Measurements from ENCODE around the gene DDX25.

DDX25 gene

GRCh38 chr11:125950696-125951651 is 46.7 kb downstream of the DDX25 start:
- H3K4me3 ChIP-seq (ENCODE audit: low read length in 2 of 2): no peak overlapping the region
- no peak overlapping the region for H3K4ac ChIP-seq (ENCODE audit: low read length)
- H3K18ac ChIP-seq (ENCODE audit: low read length): peak overlapping the region; percentile 79
- no peak overlapping the region for H2BK15ac ChIP-seq (ENCODE audit: low read length)
- H3K14ac ChIP-seq (ENCODE audit: low read length): no peak overlapping the region
- H3K4me1 ChIP-seq (ENCODE audit: control insufficient read depth in 2 of 2, insufficient read depth in 1 of 2, low read depth in 1 of 2, low read length in 2 of 2): peaks cover 0 to 7% of the 10 kb centered on the region in 2 donors
- no peak overlapping the region for H4K8ac ChIP-seq (ENCODE audit: low read depth, low read length)
- H3K4me2 ChIP-seq (ENCODE audit: insufficient read depth, low read length, poor library complexity, severe bottlenecking): no peak overlapping the region
- peak overlapping the region; percentile 83 for H3K23ac ChIP-seq (ENCODE audit: low read depth, low read length, poor library complexity)
- DNase-seq (ENCODE audit: low spot score): no peak
- H3K27me3 ChIP-seq (ENCODE audit: control insufficient read depth in 3 of 3, insufficient read depth in 3 of 3, low read depth in 1 of 3, low read length in 3 of 3): no peaks in the 10 kb centered on the region
- peak overlapping the region; percentile 16 for H2BK12ac ChIP-seq (ENCODE audit: low read length)
- H2BK5ac ChIP-seq (ENCODE audit: low read length): no peak overlapping the region
- H3K9ac ChIP-seq (ENCODE audit: low read depth, low read length, poor library complexity): peak overlapping the region; percentile 18
- WGBS, 2 donors (ENCODE audit: extremely low coverage in 2 of 2, insufficient read length in 2 of 2, insufficient replicate concordance in 1 of 2): no CpG with 5 or more reads among the region's 15 CpGs
- H4K91ac ChIP-seq (ENCODE audit: low read depth, low read length, poor library complexity): no peak overlapping the region
- no peak overlapping the region for H2AFZ ChIP-seq (ENCODE audit: low read length)
- no peak overlapping the region for H3K27ac ChIP-seq (replicated peaks; ENCODE audit: low read length)
- H2AK5ac ChIP-seq (ENCODE audit: low read depth, low read length): no peak overlapping the region
- no peak overlapping the region for H2BK120ac ChIP-seq (ENCODE audit: low read depth, low read length)
- H3K79me1 ChIP-seq (ENCODE audit: low read depth, low read length): no peaks in the 10 kb centered on the region
- H3K9me3 ChIP-seq (replicated peaks in 1 of 2; ENCODE audit: control insufficient read depth in 2 of 2, insufficient read depth in 1 of 2, low read depth in 1 of 2, low read length in 2 of 2): no peaks in the 10 kb centered on the region
- H3K36me3 ChIP-seq (replicated peaks in 1 of 2; ENCODE audit: control insufficient read depth in 2 of 2, insufficient read depth in 2 of 2, low read length in 2 of 2): peaks cover 0 to 5% of the 10 kb centered on the region in 2 donors

DNA sequence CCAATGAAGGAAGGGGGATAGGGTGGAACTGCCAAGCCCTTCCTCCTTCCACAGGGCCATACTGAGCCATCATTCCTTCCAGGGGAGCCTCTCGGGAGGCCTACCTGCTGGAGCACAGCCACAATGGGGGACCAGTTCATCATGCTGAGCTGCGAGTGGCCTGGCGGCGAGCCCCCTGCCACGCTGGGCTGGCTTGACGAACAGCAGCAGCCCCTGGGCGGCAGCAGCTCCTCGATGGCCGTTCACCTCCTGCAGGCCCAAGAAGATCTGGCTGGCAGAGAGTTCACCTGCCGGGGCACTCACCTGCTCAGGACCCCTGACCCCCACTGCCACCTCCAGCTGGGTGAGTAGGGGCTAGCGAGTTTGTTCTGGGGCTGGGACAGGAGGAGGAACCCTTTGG is 47.4 kb downstream of the DDX25 start:
- Histone ChIP-seq H3K4me1 (ENCODE audit: control insufficient read depth in 2 of 2, insufficient read depth in 1 of 2, low read depth in 1 of 2, low read length in 2 of 2) (peaks cover 0 to 7% of the 10 kb centered on the region in 2 donors), H3K79me1 (ENCODE audit: low read depth, low read length) (no peaks in the 10 kb centered on the region), H3K23ac (ENCODE audit: low read depth, low read length, poor library complexity) (peak overlapping the region; percentile 92), H3K27ac (replicated peaks; ENCODE audit: low read length) (no peak overlapping the region), H4K91ac (ENCODE audit: low read depth, low read length, poor library complexity) (no peak overlapping the region), H2BK120ac (ENCODE audit: low read depth, low read length) (no peak overlapping the region), H2BK5ac (ENCODE audit: low read length) (no peak overlapping the region), H3K27me3 (ENCODE audit: control insufficient read depth in 3 of 3, insufficient read depth in 3 of 3, low read depth in 1 of 3, low read length in 3 of 3) (no peaks in the 10 kb centered on the region), H3K14ac (ENCODE audit: low read length) (no peak overlapping the region), H4K8ac (ENCODE audit: low read depth, low read length) (no peak overlapping the region), H3K9me3 (replicated peaks in 1 of 2; ENCODE audit: control insufficient read depth in 2 of 2, insufficient read depth in 1 of 2, low read depth in 1 of 2, low read length in 2 of 2) (no peaks in the 10 kb centered on the region), H2AFZ (ENCODE audit: low read length) (no peak overlapping the region), H3K36me3 (replicated peaks in 1 of 2; ENCODE audit: control insufficient read depth in 2 of 2, insufficient read depth in 2 of 2, low read length in 2 of 2) (peaks cover 0 to 9% of the 10 kb centered on the region in 2 donors), H3K4me3 (ENCODE audit: low read length in 2 of 2) (no peak overlapping the region), H2AK5ac (ENCODE audit: low read depth, low read length) (no peak overlapping the region), H2BK15ac (ENCODE audit: low read length) (no peak overlapping the region), H3K18ac (ENCODE audit: low read length) (peak overlapping the region; percentile 24), H3K4ac (ENCODE audit: low read length) (peak overlapping the region; percentile 38), H3K9ac (ENCODE audit: low read depth, low read length, poor library complexity) (no peak overlapping the region), H3K4me2 (ENCODE audit: insufficient read depth, low read length, poor library complexity, severe bottlenecking) (no peak overlapping the region), H2BK12ac (ENCODE audit: low read length) (no peak overlapping the region)
- DNase-seq (ENCODE audit: low spot score): no peak
- no CpG with 5 or more reads among the region's 11 CpGs for WGBS, 2 donors (ENCODE audit: extremely low coverage in 2 of 2, insufficient read length in 2 of 2, insufficient replicate concordance in 1 of 2)

DNA sequence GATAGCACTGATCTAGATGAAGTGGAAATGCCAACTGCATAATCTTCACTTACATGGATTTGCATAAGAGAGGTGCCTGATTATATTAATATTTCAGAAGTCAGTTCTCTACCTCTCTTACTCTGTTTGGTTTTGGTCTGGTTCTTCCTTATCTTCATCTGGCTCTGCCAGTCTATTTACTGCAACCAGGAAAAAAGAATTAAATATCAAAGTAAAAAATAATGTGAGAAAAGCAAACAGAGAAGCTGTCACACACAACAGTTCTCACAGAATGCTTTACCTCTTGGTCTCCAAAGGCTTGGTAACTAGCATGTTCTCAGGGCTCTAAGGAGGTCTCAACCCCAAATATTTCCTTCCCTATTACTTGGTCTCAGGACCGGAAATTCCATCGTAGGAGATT is 48.3 kb downstream of the DDX25 start:
- H2BK12ac ChIP-seq (ENCODE audit: low read length): no peak overlapping the region
- no peak overlapping the region for H2BK5ac ChIP-seq (ENCODE audit: low read length)
- no peak for DNase-seq (ENCODE audit: low spot score)
- H3K14ac ChIP-seq (ENCODE audit: low read length): no peak overlapping the region
- no peaks in the 10 kb centered on the region for H3K9me3 ChIP-seq (replicated peaks in 1 of 2; ENCODE audit: control insufficient read depth in 2 of 2, insufficient read depth in 1 of 2, low read depth in 1 of 2, low read length in 2 of 2)
- WGBS, 2 donors (ENCODE audit: extremely low coverage in 2 of 2, insufficient read length in 2 of 2, insufficient replicate concordance in 1 of 2): no CpG with 5 or more reads among the region's 2 CpGs
- no peaks in the 10 kb centered on the region for H3K27me3 ChIP-seq (ENCODE audit: control insufficient read depth in 3 of 3, insufficient read depth in 3 of 3, low read depth in 1 of 3, low read length in 3 of 3)
- no peak overlapping the region for H3K4me2 ChIP-seq (ENCODE audit: insufficient read depth, low read length, poor library complexity, severe bottlenecking)
- H3K4me1 ChIP-seq (ENCODE audit: control insufficient read depth in 2 of 2, insufficient read depth in 1 of 2, low read depth in 1 of 2, low read length in 2 of 2): peaks cover 0 to 7% of the 10 kb centered on the region in 2 donors
- H3K9ac ChIP-seq (ENCODE audit: low read depth, low read length, poor library complexity): no peak overlapping the region
- no peak overlapping the region for H2BK15ac ChIP-seq (ENCODE audit: low read length)
- H3K18ac ChIP-seq (ENCODE audit: low read length): no peak overlapping the region
- H2BK120ac ChIP-seq (ENCODE audit: low read depth, low read length): no peak overlapping the region
- H3K23ac ChIP-seq (ENCODE audit: low read depth, low read length, poor library complexity): no peak overlapping the region
- H4K8ac ChIP-seq (ENCODE audit: low read depth, low read length): no peak overlapping the region
- no peak overlapping the region for H3K27ac ChIP-seq (replicated peaks; ENCODE audit: low read length)
- no peak overlapping the region for H2AFZ ChIP-seq (ENCODE audit: low read length)
- H3K36me3 ChIP-seq (replicated peaks in 1 of 2; ENCODE audit: control insufficient read depth in 2 of 2, insufficient read depth in 2 of 2, low read length in 2 of 2): peaks cover 0 to 11% of the 10 kb centered on the region in 2 donors
- no peak overlapping the region for H4K91ac ChIP-seq (ENCODE audit: low read depth, low read length, poor library complexity)
- no peak overlapping the region for H3K4ac ChIP-seq (ENCODE audit: low read length)
- no peak overlapping the region for H3K4me3 ChIP-seq (ENCODE audit: low read length in 2 of 2)
- H2AK5ac ChIP-seq (ENCODE audit: low read depth, low read length): no peak overlapping the region
- no peaks in the 10 kb centered on the region for H3K79me1 ChIP-seq (ENCODE audit: low read depth, low read length)

- Histone ChIP-seq H3K4me2 (ENCODE audit: insufficient read depth, low read length, poor library complexity, severe bottlenecking) (no peak overlapping the region), H3K4me1 (ENCODE audit: control insufficient read depth in 2 of 2, insufficient read depth in 1 of 2, low read depth in 1 of 2, low read length in 2 of 2) (peaks cover 0 to 7% of the 10 kb centered on the region in 2 donors), H2BK5ac (ENCODE audit: low read length) (no peak overlapping the region), H2BK120ac (ENCODE audit: low read depth, low read length) (no peak overlapping the region), H3K79me1 (ENCODE audit: low read depth, low read length) (no peaks in the 10 kb centered on the region), H4K91ac (ENCODE audit: low read depth, low read length, poor library complexity) (no peak overlapping the region), H3K23ac (ENCODE audit: low read depth, low read length, poor library complexity) (no peak overlapping the region), H3K4ac (ENCODE audit: low read length) (no peak overlapping the region), H2BK15ac (ENCODE audit: low read length) (no peak overlapping the region), H3K18ac (ENCODE audit: low read length) (no peak overlapping the region), H3K27ac (replicated peaks; ENCODE audit: low read length) (no peak overlapping the region), H2AK5ac (ENCODE audit: low read depth, low read length) (no peak overlapping the region), H2BK12ac (ENCODE audit: low read length) (no peak overlapping the region), H4K8ac (ENCODE audit: low read depth, low read length) (no peak overlapping the region), H3K4me3 (ENCODE audit: low read length in 2 of 2) (no peak overlapping the region), H3K14ac (ENCODE audit: low read length) (no peak overlapping the region), H3K36me3 (replicated peaks in 1 of 2; ENCODE audit: control insufficient read depth in 2 of 2, insufficient read depth in 2 of 2, low read length in 2 of 2) (peaks cover under 1 to 11% of the 10 kb centered on the region in 2 donors), H3K9ac (ENCODE audit: low read depth, low read length, poor library complexity) (peak overlapping the region; percentile 17), H3K9me3 (replicated peaks in 1 of 2; ENCODE audit: control insufficient read depth in 2 of 2, insufficient read depth in 1 of 2, low read depth in 1 of 2, low read length in 2 of 2) (peaks cover 0 to 3% of the 10 kb centered on the region in 2 donors), H2AFZ (ENCODE audit: low read length) (no peak overlapping the region), H3K27me3 (ENCODE audit: control insufficient read depth in 3 of 3, insufficient read depth in 3 of 3, low read depth in 1 of 3, low read length in 3 of 3) (no peaks in the 10 kb centered on the region)
- no peak for DNase-seq (ENCODE audit: low spot score)
- no CpG with 5 or more reads among the region's 7 CpGs for WGBS, 2 donors (ENCODE audit: extremely low coverage in 2 of 2, insufficient read length in 2 of 2, insufficient replicate concordance in 1 of 2)
These were observed 48.7 kb downstream of the DDX25 start for GRCh38 chr11:125952973-125953372.
